Stimulated activated CD8-positive, alpha-beta memory T cell treated with anti-CD3 and anti-CD28 coated beads, Interleukin-2, amount 100 ng/mL, for 48 hours (primary cell): ENCODE data around the gene SMIM27.

Experiments used
- DNase-seq, 2 donors: peaks; one replicate each; pipeline ENCODE4 v3.0.0-alpha.2; 2020; ENCODE audit warnings: low read depth in 2 of 2

Gene SMIM27

DNA sequence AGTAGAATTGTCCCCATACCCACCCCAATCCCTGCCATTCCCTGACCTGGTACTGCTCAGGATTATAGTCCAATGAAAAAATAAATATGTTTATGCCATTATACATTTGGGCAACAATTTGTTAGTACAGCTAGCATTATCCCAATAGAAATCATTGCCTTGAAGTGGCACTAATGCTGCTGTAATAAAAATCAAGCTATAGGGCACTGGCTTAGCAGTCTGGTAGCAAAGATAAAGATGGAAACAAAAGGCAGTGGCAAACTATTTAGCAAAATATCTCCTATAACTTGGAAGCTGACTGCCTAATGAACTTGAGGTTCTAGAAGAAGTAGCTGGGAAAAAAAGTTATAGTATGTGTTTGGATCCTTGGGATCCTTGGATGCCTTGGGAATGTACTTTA is 2.5 kb downstream of the SMIM27 start:
- no peak for DNase-seq

GRCh38 chr9:32558408-32558934 is 6.3 kb downstream of the SMIM27 start:
- no peak for DNase-seq

- DNase-seq, result no peak
Measured at GRCh38 chr9:32565967-32566366, 13.8 kb downstream of the SMIM27 start.

DNA sequence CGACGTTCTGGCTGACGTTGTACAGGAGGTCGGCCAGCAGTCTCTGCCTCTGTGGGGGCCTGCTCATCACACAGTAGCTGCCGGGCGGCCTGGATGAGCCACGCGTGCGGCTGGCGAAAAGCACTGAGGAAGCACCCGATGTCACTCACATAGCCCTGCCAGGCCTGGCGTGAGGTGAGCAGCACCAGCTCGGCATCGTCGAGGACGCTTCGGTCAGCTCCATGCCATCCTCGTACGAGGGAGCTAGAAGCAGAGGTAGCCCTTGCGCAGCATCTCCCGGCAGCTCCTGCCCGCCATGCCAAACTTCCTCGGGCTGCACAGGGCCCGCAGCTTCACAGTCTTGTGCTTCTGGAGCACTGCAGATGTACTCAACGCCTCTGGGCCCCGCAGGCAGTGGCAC is 14.6 kb downstream of the SMIM27 start:
- no peak for DNase-seq

- no peak for DNase-seq
Measured at GRCh38 chr9:32570262-32570661, 18.1 kb downstream of the SMIM27 start.

- peak; percentile 37 to 51 for DNase-seq
Measured at GRCh38 chr9:32571969-32572899, 20.1 kb downstream of the SMIM27 start.

- peak; percentile 87 to 93 for DNase-seq
Measured at GRCh38 chr9:32572900-32573523, 20.9 kb downstream of the SMIM27 start, which contains the start of gene NDUFB6. TSS of gene NDUFB6 (minus strand) at chr9:32573159. CDS start at chr9:32573060, 99 bp downstream.

GRCh38 chr9:32573821-32574220 is 21.7 kb downstream of the SMIM27 start:
- DNase-seq, result no peak

GRCh38 chr9:32574858-32575257 is 22.7 kb downstream of the SMIM27 start:
- DNase-seq, result no peak

- DNase-seq, result no peak
Measured at GRCh38 chr9:32577316-32577715, 25.2 kb downstream of the SMIM27 start.

DNA sequence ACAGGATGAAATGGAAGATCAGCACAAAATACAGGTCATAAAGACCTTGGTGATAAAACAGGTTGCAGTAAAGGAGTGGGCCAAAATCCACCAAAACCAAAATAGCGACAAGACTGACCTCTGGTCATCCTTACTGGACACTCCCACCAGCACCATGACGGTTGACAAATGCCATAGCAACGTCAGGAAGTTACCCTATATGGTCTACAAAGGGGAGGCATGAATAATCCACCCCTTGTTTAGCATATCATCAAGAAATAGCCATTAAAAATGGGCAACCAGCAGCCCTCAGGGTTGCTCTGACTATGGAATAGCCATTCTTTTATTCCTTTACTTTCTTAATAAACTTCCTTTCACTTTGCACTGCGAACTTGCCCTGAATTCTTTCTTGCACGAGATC is 26.8 kb downstream of the SMIM27 start:
- DNase-seq, result no peak

DNA sequence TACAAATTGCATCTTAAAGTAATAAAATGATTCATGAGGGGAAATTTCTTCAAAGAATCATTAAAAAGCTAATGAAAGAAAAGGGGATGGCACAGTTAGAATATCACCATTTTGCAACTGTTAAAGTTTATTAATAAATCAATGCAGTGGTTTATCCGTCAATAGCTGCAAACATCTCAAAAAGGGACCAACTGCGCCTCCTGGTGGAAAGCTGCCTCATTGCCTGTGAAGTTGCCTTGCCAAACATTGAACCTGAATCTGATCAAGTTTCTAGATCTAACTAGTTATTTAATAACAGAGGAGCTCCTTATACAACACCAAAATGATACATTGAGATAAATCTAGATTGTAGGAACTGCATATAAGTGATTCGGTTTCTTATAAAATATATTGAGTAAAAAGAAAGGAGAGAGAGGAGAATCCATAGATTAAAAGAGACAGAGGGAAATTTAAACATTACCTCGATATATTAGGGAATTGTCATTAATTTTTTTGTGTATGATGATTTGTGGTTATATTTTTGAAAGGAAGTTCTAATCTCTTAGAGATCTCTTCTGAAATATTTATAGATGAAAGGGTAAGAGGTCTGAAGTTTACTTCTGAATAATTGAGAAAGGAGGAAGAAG is 27.7 kb downstream of the SMIM27 start:
- DNase-seq, result peak; percentile 61 to 62

- no peak for DNase-seq
Measured at GRCh38 chr9:32580631-32581300, 28.6 kb downstream of the SMIM27 start.

DNA sequence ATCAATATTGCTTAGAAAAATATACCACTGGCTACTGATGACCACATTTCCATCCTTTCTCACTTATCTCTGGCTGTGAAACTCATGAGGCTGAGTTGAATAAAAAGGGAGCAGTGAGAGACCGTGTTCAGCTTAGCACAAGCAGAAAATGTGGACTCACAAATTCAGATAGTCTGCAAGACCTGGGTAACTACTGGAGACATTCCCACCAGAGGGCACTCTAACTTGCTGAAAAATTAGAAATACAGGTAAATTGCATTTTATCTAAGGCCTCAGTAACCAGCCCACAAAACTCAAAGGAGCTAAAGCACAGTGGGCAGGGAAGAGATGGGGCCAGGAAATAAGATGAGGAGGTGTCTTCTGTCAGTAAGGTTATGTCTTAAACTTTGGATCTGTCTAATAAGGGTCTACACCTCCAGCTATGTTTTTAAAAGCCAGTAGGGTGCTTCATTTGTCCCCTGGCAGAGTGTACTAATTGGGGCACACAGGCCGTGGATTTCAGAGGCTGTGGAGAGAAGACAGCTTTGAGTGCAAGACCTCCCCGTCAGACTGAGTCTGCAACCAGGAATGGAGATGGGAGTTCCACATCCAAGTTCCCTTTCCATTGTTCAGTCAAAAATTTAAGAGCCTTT is 29.5 kb downstream of the SMIM27 start:
- DNase-seq, result no peak

GRCh38 chr9:32584784-32585183 is 32.7 kb downstream of the SMIM27 start:
- no peak for DNase-seq

GRCh38 chr9:32587901-32588300 is 35.8 kb downstream of the SMIM27 start:
- DNase-seq, result peak in 1 of 2 donors; percentile 4

DNA sequence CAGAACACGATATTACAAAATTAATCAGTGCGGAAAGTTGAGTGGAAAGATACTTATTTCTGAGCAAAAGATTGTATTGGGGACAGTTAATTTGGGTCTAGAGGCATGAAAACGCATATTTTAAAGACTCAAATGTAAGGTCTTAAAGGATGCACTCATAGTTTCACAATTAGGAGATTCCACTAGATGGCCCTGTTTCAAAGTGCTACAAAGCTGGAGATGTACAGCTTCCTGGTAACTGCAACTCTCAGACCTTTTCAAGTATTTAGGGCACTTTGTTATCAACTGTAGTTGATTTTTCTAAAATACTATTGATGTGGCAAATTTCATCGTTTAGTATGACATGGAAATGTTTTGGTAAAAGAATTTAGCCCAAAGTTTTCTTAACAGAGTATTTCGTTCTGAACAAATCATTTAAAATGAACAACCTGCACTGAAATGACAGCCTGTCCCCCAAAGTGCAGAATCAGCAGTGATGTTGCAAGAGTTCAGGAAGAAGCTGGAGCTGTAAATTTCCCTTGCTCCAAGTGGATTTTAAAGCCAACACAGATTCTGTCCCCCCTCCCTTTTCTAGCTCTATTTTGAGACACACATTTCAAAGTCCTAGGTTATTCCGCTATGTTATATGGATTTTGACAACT is 37.1 kb downstream of the SMIM27 start:
- no peak for DNase-seq

DNA sequence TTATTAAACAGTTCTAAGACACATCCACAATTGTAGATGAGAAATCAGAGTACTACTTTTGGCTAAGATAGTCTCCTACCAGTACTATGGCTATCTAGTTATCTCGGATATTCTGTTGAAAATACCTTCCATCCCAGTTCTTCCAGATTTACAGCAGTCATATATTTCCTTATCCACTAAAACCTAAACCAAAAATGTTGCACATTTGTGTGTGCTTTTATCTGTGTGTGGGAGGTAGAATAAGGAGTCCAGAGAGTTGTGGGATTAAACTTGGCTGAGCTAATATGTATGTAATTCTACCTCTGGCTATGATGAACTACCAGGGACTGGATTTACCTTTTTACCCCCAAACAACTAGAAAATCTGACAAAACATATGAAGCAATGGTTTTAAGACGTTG is 38.3 kb downstream of the SMIM27 start:
- no peak for DNase-seq

DNA sequence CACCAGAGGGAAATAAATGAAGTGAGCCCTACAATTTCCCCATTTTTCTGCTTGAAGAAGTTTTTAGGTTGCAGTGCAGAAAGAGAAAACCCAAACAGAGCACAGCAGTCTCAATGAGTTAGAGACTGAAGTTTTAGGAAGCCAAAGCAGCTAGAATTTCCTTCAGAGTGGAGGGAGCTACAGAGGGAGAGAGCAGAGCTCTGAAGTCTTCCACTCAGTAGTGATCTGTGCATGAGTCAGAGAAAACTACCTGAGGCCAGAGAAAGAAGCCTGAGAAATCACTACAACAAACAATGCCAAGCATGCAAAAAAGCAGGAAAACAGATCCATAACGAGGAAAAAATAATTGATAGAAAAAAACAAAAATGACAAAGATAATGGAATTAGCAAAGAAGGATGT is 38.8 kb downstream of the SMIM27 start:
- no peak for DNase-seq

GRCh38 chr9:32596096-32596865 is 44.2 kb downstream of the SMIM27 start:
- no peak for DNase-seq
